ENCODE data around the gene CMIP. TPM values are rescaled to one million over a fixed set of nuclear protein-coding genes. Genes with fewer than 3 reads are reported as not detected.

Gene CMIP
- total RNA-seq, 1 experiment from 2014 or later = 25.7 TPM

- intact Hi-C loops (cut with micrococcal nuclease) = no loop called here
- peaks cover 99% of the 10 kb centered on the region for H3K79me2 ChIP-seq (ENCODE audit: low read length)
- DNase-seq (no peak), ATAC-seq (no peak)
- peaks cover 50% of the 10 kb centered on the region for H4K20me1 ChIP-seq (ENCODE audit: low read length)
- H3K27ac ChIP-seq (ENCODE audit: low read length) = no peak overlapping the region
- H2AFZ ChIP-seq (ENCODE audit: low read length) = no peak overlapping the region
- H3F3A ChIP-seq (ENCODE audit: low read length, unreplicated experiment) = no peaks in the 10 kb centered on the region
- ChIA-PET CTCF (no interaction called here), POLR2A (ENCODE audit: unreplicated experiment) (no interaction called here)
- H3K4me1 ChIP-seq (ENCODE audit: insufficient read depth, low read length) = no peaks in the 10 kb centered on the region
- H3K36me3 ChIP-seq (ENCODE audit: low read depth, low read length) = peaks cover 16% of the 10 kb centered on the region
- no peak overlapping the region for H3K4me3 ChIP-seq (ENCODE audit: low read length)
- BruUV-seq (replicated peaks) = no TSS peak
- H3K27me3 ChIP-seq (ENCODE audit: low read length) = no peaks in the 10 kb centered on the region
- no peaks in the 10 kb centered on the region for H3K9me3 ChIP-seq (ENCODE audit: low read length)
- no peak for TF ChIP-seq EZH2 (IDR thresholded peaks at IDR 0.05; ENCODE audit: low read length, unreplicated experiment)
- no peak for TF ChIP-seq EZH2phosphoT487 (IDR thresholded peaks at IDR 0.05; ENCODE audit: borderline replicate concordance, low read length)
- TF ChIP-seq, protein P1, sequence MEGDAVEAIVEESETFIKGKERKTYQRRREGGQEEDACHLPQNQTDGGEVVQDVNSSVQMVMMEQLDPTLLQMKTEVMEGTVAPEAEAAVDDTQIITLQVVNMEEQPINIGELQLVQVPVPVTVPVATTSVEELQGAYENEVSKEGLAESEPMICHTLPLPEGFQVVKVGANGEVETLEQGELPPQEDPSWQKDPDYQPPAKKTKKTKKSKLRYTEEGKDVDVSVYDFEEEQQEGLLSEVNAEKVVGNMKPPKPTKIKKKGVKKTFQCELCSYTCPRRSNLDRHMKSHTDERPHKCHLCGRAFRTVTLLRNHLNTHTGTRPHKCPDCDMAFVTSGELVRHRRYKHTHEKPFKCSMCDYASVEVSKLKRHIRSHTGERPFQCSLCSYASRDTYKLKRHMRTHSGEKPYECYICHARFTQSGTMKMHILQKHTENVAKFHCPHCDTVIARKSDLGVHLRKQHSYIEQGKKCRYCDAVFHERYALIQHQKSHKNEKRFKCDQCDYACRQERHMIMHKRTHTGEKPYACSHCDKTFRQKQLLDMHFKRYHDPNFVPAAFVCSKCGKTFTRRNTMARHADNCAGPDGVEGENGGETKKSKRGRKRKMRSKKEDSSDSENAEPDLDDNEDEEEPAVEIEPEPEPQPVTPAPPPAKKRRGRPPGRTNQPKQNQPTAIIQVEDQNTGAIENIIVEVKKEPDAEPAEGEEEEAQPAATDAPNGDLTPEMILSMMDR (conservative IDR thresholded peaks at IDR 0.05; ENCODE audit: low read depth, low read length) = no peak
- H3K4me2 ChIP-seq (ENCODE audit: low read length) = no peak overlapping the region
- H3K9me2 ChIP-seq (replicated peaks; ENCODE audit: low read length) = no peaks in the 10 kb centered on the region
- no peak overlapping the region for H3K9ac ChIP-seq (ENCODE audit: low read length)
These were observed 28.9 kb downstream of the CMIP start for GRCh38 chr16:81473558-81473957.

DNA sequence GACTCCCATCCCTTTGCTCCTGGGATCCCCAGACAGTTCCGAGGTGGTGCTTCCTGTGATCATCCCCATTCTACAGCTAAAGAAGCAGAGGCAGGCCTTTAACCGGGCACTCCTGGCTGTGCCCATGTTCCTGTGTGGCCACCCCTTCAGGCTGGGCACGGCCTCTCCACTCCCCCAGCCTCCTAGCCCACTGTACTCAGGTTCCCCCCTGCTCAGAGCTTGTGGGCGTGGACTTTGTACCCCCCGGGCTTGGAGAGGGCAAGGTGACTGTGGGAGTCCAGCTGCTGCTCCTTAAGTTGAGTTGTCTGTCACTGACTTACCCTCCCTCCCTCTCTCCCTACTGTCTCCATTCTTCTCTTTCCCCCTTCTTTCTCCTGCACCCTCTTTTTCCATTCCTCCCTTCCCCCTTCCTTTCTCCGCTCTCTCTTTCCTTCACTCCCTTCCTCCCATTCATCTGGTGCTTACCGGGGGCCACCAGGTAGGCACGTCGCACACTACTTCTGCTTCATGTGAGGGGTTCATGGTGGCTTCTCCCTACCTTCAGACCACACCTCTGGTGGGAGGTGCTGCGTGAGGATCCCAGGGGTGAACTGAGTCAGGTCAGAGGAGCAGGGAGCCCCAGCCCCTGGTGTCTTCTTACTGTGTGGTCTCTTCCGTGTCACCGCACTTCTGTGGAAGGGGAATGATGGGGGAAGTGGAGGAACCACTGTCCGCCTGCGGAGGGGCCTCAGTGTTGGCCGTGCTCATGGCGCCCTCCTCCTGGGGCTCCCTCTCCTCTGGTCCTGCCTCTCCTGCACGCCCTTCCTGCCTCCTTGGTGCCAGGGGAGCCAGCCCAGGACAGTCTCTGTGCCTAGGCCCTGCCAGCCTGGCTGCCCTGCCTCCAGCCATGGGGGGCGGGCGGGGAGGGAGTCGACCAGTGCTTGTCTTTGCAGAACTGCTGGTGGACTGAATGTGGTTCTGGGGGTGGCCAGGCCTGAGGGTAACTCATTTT, 29.7 kb downstream of the CMIP start:
- ATAC-seq (no peak), DNase-seq (no peak)
- Histone ChIP-seq H3K9me2 (replicated peaks; ENCODE audit: low read length) (no peaks in the 10 kb centered on the region), H2AFZ (ENCODE audit: low read length) (no peak overlapping the region), H4K20me1 (ENCODE audit: low read length) (peaks cover 44% of the 10 kb centered on the region), H3F3A (ENCODE audit: low read length, unreplicated experiment) (no peaks in the 10 kb centered on the region), H3K27me3 (ENCODE audit: low read length) (no peaks in the 10 kb centered on the region), H3K79me2 (ENCODE audit: low read length) (peaks cover 99% of the 10 kb centered on the region), H3K4me3 (ENCODE audit: low read length) (no peak overlapping the region), H3K4me1 (ENCODE audit: insufficient read depth, low read length) (no peaks in the 10 kb centered on the region), H3K4me2 (ENCODE audit: low read length) (no peak overlapping the region), H3K36me3 (ENCODE audit: low read depth, low read length) (peaks cover 16% of the 10 kb centered on the region), H3K27ac (ENCODE audit: low read length) (no peak overlapping the region), H3K9ac (ENCODE audit: low read length) (no peak overlapping the region), H3K9me3 (ENCODE audit: low read length) (no peaks in the 10 kb centered on the region)
- no TSS peak for BruUV-seq (replicated peaks)
- POLR2A ChIA-PET (ENCODE audit: unreplicated experiment) = no interaction called here
- CTCF ChIA-PET = no interaction called here
- TF ChIP-seq EZH2 (IDR thresholded peaks at IDR 0.05; ENCODE audit: low read length, unreplicated experiment) (no peak), EZH2phosphoT487 (IDR thresholded peaks at IDR 0.05; ENCODE audit: borderline replicate concordance, low read length) (no peak)
- TF ChIP-seq, protein P1 (conservative IDR thresholded peaks at IDR 0.05; ENCODE audit: low read depth, low read length) = no peak
- intact Hi-C loops (cut with micrococcal nuclease) = no loop called here
